HG03108 (cell line): ENCODE measurements around the gene TAF1L.
"Not testable (repeated sequence)": the region's sequence is repeated elsewhere in the genome, so short reads cannot be mapped to it uniquely, and the experiment has no call there.

Experiments
- ATAC-seq: cut with Tn5 transposase; IDR thresholded peaks from one replicate; pipeline ENCODE4 v1.9.1; 2021; ENCODE audit warnings: moderate library complexity; ENCODE audit not compliant: unreplicated experiment

Gene TAF1L, protein sequence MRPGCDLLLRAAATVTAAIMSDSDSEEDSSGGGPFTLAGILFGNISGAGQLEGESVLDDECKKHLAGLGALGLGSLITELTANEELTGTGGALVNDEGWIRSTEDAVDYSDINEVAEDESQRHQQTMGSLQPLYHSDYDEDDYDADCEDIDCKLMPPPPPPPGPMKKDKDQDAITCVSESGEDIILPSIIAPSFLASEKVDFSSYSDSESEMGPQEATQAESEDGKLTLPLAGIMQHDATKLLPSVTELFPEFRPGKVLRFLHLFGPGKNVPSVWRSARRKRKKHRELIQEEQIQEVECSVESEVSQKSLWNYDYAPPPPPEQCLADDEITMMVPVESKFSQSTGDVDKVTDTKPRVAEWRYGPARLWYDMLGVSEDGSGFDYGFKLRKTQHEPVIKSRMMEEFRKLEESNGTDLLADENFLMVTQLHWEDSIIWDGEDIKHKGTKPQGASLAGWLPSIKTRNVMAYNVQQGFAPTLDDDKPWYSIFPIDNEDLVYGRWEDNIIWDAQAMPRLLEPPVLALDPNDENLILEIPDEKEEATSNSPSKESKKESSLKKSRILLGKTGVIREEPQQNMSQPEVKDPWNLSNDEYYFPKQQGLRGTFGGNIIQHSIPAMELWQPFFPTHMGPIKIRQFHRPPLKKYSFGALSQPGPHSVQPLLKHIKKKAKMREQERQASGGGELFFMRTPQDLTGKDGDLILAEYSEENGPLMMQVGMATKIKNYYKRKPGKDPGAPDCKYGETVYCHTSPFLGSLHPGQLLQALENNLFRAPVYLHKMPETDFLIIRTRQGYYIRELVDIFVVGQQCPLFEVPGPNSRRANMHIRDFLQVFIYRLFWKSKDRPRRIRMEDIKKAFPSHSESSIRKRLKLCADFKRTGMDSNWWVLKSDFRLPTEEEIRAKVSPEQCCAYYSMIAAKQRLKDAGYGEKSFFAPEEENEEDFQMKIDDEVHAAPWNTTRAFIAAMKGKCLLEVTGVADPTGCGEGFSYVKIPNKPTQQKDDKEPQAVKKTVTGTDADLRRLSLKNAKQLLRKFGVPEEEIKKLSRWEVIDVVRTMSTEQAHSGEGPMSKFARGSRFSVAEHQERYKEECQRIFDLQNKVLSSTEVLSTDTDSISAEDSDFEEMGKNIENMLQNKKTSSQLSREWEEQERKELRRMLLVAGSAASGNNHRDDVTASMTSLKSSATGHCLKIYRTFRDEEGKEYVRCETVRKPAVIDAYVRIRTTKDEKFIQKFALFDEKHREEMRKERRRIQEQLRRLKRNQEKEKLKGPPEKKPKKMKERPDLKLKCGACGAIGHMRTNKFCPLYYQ (N-terminal part only)

DNA sequence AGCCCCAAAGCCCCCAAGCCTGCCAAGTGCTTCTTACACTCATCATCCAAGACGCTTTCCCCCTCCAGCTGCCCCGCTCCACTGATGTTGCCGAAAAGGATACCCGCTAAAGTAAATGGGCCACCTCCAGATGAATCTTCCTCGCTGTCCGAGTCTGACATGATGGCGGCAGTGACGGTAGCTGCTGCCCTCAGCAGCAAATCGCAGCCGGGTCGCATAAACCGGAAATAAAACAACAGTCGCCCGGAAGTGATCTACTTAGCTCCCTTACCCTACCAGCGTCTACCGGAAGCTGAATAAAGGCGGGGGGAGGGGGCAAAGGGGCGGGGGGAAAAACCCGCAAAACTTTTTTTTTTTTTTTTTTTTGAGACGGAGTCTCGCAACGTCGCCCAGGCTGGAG lies at the start of gene TAF1L:
Gene TAF1L, minus strand, starts transcription at position 308 of the 400 bp plus-strand sequence. Its CDS starts 90 bp downstream, at position 218.
- ATAC-seq, result no peak

DNA sequence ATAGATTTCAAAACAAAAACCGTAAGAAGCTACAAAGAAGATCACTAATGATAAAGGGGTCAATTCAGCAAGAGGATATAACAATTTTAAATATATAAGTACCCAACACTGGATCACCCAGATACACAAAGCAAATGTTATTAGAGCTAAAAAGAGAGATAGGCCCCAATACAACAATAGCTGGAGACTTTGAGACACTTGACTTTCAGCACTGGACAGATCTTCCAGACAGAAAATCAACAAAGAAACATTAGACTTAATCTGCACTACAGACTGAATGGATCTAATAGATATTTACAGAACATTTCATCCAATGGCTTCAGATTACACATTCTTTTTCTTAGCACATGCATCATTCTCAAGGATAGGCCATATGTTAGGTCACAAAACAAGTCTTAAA lies 46.3 kb upstream of the TAF1L start:
- no peak for ATAC-seq

DNA sequence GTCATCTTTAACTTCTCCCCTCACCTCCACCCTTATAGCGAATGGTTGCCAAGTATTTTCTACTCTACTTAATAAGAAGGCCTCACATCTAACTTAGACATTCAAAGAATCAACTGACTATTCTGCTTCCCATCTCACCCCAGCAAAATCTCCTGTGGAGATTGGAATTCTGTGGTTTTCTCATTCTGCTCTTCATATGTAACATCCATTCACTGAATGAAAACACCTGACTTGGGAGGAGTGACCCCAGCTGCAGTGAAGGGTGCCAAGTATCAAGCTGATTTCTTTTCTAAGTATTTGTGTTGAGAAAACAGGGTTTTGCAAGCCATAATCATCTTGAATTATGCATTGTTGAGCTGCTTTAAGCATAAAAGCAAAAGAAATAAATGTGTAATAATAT lies 42.5 kb upstream of the TAF1L start:
- no peak for ATAC-seq

DNA sequence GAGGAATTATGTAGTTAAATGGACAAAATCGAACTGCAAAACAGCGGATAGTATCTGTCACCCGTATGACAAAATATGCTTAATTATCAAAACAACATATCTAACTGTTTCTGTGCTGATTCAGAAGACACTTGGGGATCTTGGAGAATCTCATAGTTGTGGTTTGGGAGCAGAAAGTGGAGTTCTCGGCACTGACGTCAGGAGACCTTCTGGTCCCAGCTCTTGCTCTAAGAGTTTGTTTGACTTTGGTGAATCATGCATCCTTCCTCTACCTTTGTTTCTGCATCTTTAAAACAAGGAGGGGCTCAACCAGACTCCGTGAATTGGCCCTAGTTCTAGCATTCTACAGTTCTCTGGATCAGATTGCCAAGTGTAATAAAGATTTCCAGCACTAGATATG lies 37.0 kb upstream of the TAF1L start:
- no peak for ATAC-seq

DNA sequence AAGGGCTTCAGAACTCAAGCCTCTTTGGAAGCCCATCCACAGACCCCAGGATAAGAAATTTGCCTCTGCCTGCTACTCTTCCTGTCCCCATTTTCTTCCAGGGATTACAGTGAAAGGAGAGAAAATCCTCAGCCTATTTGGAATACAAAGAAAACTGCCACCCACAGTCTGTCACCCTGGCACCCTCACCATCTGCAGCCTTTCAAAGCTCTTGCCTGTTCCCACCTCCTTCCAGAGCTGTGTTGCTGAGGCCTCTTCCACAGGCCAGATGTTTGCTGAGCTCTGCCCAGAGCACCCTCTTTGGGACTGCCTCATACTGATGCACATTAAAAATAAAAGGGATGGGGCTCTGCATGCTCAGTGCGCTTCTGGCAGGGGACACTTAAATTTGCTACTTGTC lies 35.9 kb upstream of the TAF1L start:
- ATAC-seq, result no peak

DNA sequence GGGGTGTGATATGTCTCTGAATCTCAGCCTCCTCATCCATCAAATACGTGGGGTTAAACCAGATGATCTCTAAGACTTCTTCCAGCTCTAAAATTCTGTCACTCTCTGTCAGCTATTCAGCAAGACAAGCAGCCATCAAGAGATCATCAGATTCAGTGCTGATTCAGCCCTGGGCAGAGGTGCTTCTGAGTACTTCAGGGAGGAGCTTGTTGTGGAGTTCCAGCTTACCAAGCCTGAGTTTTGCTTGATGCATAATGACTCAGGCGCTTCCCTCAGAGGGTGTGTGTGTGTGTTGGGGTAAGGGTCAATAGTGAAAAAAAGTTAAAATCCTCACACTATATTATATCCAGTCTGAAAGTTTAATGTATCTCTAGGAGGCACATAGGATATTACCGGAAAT lies 29.6 kb upstream of the TAF1L start:
- no peak for ATAC-seq

DNA sequence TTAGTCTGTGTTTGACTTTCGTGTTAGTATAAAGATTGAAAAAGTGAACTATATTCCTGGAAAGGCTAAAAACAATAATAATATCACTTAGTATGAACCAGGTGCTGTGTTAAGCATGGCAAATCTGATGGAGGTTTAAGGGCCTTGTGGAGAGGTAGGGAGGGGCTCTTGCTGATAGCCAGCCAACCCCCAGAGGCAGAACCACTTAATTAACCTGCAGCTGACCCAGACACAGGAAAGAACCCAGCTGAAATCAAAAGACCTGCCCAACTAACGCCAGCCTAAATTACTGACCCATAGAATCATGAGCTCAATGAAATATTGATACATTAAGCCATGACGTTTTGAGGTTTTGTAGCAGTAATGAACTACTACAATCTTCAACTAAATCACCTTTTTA lies 28.3 kb upstream of the TAF1L start:
- no peak for ATAC-seq

DNA sequence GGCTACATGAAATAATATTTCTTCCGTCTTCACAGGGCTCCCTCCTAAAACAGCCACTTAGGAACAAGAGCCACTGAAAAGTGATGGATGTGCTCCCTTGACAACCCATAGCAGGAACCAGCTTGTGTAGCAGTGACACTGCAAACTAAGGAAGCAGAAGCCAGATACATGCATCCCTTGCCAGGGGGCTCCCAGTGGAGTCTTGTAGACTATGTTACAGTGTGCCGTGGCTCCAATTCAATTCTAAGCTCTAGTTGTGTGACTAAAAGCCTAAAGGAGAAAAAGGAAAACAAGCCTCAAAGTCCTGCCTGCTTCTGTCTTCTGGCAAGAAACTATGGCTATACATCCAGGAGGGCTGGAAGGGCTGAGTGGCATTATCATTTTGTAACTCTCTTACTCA lies 12.2 kb upstream of the TAF1L start:
- ATAC-seq, result no peak

DNA sequence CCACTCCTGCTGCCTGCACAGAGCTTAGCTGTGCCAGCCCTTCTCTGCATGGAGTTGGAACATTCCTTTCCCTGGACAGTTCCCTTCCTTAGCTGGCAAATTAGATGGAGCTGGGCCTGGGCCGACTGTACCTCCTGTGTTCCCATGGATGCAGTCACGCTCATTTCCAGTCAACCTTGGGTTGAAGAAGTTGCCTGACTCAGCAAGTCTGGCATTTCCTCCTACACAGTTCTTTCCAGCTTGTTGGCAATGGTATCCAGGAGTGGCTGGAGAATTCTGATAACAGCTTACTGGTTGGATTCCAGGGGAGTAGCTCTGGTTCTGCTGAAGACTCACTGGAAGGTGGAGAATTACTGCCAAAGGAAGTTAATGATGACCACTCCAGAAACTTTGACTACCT lies 9.2 kb upstream of the TAF1L start:
- no peak for ATAC-seq

DNA sequence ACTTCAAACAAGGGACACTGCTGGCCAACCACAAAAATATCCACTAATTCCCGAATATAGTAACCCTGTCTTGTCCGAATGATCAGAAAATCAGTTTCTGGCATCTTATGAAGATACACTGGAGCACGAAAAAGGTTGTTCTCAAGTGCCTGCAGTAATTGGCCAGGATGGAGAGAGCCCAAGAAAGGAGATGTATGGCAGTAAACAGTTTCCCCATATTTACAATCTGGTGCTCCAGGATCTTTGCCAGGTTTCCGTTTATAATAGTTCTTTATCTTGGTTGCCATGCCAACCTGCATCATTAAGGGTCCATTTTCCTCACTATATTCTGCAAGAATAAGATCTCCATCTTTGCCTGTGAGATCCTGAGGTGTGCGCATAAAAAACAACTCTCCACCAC lies 2.3 kb downstream of the TAF1L start:
- ATAC-seq, result not testable (repeated sequence)

DNA sequence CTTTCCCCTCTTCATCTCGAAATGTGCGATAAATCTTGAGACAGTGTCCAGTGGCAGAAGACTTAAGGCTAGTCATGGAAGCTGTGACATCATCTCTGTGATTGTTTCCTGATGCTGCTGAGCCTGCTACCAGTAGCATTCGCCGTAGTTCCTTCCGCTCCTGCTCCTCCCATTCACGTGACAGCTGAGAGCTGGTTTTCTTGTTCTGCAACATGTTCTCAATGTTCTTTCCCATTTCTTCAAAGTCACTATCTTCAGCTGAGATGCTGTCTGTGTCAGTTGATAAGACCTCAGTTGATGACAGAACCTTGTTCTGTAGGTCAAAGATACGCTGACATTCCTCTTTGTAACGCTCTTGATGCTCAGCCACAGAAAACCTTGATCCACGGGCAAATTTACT lies 3.5 kb downstream of the TAF1L start:
- ATAC-seq, result no peak

DNA sequence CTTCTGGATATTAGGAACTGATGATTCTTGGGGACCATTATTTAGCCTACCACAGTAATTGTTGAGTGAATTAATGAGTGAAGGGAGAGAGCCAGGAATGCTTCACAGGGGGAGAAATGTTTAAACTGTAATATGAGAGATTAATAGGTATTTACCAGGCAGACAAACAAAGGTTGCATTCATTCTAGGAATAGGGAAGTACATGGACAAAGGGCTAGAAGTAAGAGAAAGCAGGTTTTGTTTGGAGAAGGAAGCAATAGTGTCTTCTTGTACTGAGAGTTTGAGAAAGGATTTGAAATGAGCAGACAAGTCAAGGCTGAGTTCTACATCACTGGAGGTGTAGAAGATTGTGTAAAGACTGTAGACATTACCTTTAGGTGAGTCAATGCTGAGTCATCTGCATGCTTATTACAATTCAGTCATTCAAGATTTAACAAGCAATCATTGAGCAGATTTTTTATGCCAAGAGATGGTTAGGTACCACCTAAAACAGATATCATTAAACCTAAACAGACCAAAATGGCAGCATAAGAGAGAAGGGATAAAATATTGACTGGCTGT lies 8.0 kb downstream of the TAF1L start:
- ATAC-seq, result no peak

DNA sequence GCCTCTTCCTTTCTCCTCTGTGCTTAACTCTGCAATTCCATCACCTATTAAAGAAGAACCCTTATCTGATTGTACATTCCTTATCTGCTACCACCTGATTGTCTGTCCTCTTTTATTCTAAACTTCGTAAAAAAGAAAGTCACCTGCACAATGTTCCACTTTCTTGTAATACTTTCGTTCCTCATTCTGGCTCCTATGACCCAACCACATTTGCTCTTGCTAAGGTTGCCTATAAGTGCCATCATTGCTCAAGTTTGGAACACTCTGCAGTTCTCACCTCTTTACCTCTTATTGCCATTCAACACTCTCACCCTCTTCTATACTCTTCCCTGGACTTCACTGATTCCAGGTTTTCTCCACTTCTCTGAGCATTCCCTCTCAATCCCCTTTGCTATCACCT lies 10.1 kb downstream of the TAF1L start:
- no peak for ATAC-seq

DNA sequence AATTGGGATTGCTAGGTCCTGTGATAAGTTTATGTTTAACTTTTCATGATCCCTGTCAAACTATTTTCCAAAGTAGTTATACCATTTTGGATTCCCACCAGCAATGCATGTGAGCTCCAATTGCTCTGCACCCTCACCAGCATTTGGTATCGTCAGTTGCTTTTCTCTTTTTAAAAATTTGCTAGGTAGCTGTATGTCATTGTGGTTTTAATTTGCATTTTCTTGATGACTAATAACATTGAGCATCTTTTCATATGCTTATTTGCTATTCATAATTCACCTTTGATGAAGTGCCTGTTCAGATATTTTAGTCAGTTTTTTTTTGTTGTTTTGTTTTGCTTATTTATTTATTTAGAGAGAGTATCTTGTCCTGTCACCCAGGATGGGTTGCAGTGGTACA lies 12.5 kb downstream of the TAF1L start:
- ATAC-seq, result no peak

DNA sequence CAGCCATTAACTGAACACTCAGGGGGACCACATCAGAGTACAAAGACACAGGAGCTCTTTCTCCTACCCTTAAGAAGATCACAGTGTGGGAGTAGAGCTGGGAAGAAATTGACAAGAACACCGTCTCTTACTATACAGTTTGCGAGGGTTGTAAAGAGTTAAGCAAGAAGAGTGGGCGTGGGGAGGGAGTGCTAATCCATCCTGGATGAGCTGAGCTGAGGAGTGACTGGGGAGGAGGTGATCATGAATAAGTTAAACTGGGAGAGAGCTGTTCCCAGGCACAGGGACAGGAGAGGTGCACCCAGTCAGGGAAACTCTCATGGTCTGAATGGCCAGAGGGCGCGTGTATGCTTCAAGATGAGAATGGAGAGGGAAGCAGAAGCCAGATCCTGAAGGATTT lies 17.2 kb downstream of the TAF1L start:
- no peak for ATAC-seq

DNA sequence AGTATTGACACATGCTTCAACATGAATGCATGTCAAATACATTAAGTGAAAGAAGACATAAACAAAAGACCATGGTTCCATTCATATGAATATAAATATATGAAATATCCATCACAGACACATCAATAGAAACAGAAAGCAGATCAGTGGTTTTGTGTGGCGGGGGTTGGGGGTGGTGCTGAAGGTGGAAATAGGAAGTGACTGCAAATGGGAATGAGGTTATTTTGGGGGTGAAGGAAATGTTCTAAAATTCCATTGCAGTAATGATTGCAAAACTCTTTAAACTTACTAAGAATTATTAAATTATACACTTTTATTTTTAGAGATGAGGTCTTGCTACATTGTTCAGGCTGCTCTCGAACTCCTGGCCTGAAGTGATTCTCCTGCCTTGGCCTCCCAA lies 28.7 kb downstream of the TAF1L start:
- no peak for ATAC-seq

DNA sequence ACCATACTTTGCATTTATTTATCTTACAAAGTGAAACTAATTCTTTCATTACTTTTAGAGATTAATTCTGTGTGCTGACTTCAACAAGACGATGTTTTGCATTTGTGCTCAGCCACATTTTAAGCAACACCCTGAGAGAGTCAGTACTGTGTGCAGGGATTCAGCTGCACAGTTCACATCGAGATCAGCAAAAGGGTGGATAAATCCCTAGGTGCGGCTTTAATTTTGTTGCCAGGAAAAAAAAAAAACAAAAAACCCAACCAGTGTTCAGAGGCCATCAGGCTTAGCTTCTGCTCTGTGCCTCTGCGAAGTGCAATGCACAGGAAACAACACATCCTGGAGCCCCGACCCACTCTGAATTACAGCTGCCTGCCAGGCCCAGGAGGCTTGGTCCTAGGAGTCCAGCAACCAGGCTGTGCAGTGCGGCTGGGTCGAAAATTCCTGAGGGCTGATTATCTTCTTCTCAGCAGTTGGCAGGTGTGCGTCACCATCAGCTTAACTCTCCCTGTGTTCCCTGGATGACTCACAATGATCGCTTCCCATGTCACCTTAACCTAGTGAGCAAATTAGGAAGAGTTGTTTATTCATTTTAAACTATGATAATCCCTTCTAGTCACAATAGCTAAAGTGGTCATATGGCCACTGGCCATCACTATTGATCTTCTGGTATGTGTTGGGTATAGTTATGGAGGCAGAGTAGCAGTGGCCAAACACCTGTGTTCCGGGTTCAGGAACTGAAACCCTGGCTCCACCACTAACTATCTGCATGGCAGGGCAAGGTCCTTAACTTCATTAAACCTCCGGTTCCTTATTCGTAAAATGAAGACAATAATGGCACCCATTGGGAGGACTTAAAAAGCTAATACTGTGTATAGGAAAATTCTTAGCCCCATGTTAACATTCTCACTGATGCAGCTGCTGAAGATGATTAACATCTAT lies 31.3 kb downstream of the TAF1L start:
- peak; percentile 69 for ATAC-seq

DNA sequence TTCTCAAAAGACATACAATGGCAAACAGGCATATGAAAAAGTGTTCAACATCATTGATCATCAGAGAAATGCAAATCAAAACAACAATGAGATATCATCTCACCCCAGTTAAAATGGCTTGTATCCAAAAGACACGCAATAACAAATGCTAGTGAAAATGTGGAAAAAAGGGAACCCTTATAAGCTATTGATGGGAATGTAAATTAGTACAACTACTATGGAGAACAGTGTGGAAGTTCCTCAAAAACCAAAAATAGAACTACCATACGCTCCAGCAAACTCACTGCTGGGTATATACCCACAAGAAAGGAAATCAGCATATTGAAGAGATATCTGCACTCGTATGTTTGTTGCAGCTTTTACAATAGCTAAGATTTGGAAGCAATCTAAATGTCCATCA lies 36.4 kb downstream of the TAF1L start:
- not testable (repeated sequence) for ATAC-seq

DNA sequence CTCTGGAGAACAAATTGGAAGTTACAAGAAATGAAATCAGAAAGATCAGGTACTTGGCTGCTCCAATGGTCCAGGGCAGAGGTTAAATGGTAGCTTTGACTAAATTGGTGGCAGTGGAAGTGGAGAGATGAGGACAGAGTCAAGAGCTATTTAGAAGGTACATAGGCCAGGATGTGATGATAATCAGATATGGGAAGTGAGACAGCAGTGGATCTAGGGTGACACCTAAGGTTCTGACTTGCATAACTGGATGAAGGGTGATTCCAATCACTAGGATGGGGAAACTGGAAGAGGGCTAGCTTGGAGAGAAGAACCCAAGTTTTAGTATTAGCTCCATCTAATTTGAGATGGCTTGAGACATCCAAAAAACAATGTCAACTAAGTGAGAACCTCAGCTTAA lies 38.5 kb downstream of the TAF1L start:
- no peak for ATAC-seq
